ENCODE results near the gene MYO1H.
"Not testable (repeated sequence)": the region's sequence is repeated elsewhere in the genome, so short reads cannot be mapped to it uniquely, and the experiment has no call there.

MYO1H gene

DNA sequence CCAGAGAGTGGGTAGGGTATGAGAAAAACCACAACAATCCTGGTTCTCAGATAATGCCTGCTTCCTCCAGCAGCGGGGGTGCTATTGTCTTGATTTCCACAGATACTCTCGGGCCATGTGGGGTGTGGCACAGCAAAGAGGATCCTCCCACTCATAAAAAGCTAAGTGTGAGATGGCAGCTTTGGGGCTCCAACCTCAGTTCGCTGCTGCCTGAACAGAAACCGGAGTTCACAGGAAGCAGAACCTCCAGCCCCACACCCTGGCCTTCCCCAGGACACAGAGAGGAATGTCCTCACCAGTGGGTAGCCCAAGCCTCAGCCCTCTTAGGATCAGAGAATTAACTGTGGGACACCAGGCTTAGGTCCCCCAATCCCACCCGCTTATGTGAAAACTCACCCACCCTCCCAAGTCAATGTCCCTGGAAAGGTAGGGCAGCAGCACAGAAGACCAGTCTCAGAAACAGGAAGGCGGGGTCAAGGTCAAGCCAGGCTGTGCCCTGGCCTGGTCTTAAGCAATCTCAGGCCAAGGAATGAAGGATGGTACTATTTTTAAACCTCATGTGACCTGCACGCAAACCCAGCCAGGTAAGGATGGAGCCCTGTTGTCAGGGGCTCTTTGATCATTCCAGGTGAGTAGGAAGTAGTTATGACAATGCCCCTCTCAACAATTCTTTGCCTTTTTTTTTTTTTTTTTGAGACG, 120.4 kb downstream of the MYO1H start:
- no peak for DNase-seq (ENCODE audit: extremely low read depth, insufficient read length)
- Histone ChIP-seq H3K36me3 (ENCODE audit: control insufficient read depth, insufficient read depth, low read length) (peaks cover 20% of the 10 kb centered on the region), H3K27me3 (replicated peaks; ENCODE audit: control insufficient read depth, insufficient read depth, low read length) (no peaks in the 10 kb centered on the region), H3K4me3 (replicated peaks; ENCODE audit: low read depth, low read length) (no peak overlapping the region)
- TF ChIP-seq, protein P1, sequence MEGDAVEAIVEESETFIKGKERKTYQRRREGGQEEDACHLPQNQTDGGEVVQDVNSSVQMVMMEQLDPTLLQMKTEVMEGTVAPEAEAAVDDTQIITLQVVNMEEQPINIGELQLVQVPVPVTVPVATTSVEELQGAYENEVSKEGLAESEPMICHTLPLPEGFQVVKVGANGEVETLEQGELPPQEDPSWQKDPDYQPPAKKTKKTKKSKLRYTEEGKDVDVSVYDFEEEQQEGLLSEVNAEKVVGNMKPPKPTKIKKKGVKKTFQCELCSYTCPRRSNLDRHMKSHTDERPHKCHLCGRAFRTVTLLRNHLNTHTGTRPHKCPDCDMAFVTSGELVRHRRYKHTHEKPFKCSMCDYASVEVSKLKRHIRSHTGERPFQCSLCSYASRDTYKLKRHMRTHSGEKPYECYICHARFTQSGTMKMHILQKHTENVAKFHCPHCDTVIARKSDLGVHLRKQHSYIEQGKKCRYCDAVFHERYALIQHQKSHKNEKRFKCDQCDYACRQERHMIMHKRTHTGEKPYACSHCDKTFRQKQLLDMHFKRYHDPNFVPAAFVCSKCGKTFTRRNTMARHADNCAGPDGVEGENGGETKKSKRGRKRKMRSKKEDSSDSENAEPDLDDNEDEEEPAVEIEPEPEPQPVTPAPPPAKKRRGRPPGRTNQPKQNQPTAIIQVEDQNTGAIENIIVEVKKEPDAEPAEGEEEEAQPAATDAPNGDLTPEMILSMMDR (IDR thresholded peaks at IDR 0.05; ENCODE audit: insufficient read depth, low read length, poor library complexity, severe bottlenecking): no peak

DNA sequence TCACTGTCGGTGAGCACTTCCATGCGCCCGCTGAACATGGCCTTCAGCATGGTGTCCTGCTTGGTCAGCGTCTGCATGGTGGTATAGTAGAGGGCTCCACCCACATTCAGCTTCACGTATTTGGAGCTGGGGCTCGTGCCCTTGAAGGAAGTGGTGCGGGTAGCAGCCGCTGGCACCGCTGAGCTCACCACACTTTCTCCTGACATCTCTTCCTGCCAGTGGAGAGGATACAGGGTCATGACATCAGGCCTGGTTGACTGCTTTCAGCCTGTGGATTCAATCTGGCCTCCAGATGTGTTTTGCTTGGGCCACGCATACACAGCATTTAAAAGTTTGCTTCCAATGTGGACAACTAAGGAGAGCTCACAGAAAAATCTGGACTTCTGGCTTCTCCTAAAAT, 121.8 kb downstream of the MYO1H start:
- no peaks in the 10 kb centered on the region for H3K27me3 ChIP-seq (replicated peaks; ENCODE audit: control insufficient read depth, insufficient read depth, low read length)
- no peak for DNase-seq (ENCODE audit: extremely low read depth, insufficient read length)
- H3K36me3 ChIP-seq (ENCODE audit: control insufficient read depth, insufficient read depth, low read length): peaks cover 18% of the 10 kb centered on the region

DNA sequence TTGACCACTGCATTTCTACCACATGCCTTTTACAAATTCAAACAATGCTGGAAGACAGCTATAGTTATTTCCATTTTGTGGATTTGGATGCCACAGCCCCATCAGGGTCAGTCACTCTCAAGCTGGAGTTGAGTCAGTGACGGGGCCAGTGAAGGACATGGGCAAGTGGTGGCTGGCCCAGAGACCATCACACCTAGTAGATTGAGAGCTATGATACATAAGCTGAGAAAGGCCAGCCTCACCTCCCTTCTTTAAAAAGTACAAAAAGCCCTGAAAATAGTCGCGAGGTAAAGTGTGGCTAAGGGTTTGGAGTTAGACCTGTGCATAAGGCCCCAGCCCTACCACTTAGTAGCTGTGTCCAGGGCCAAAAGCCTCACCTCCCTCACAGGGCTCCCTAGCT, 125.3 kb downstream of the MYO1H start:
- DNase-seq (ENCODE audit: extremely low read depth, insufficient read length): no peak
- Histone ChIP-seq H3K4me3 (replicated peaks; ENCODE audit: low read depth, low read length) (no peak overlapping the region), H3K36me3 (ENCODE audit: control insufficient read depth, insufficient read depth, low read length) (peaks cover 5% of the 10 kb centered on the region), H3K27me3 (replicated peaks; ENCODE audit: control insufficient read depth, insufficient read depth, low read length) (no peaks in the 10 kb centered on the region)
- TF ChIP-seq, protein P1 (IDR thresholded peaks at IDR 0.05; ENCODE audit: insufficient read depth, low read length, poor library complexity, severe bottlenecking): no peak

More for the DNA sequence above, 121.8 kb downstream of the MYO1H start:
- TF ChIP-seq, protein P1 (IDR thresholded peaks at IDR 0.05; ENCODE audit: insufficient read depth, low read length, poor library complexity, severe bottlenecking): no peak
- H3K4me3 ChIP-seq (replicated peaks; ENCODE audit: low read depth, low read length): no peak overlapping the region

DNA sequence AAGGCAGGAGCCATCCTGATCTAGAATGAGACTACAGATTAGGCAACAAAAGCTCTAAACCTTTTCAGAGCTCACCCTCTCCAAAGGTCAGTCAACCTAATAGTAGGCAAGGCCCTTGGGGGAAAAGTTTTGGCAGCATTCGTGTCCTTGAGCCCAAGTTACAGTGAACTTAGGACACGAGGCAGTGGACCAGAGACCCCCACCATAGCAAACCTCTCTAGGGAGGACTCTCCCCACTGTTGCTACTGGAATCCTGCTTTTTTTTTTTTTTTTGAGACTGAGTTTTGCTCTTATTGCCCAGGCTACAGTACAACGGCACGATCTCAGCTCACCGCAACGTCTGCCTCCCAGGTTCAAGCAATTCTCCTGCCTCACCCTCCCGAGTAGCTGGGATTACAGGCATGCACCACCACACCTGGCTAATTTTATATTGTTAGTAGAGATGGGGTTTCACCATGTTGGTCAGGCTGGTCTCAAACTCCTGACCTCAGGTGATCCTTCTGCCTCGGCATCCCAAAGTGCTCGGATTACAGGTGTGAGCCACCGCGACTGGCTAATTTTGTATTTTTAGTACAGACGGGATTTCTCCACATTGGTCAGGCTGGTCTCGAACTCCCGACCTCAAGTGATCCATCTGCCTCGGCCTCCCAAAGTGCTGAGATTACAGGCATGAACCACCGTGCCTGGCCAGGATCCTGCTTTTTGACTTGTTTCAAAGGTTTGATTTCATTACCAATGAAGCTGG, 126.0 kb downstream of the MYO1H start:
- DNase-seq (ENCODE audit: extremely low read depth, insufficient read length); H3K4me3 ChIP-seq (replicated peaks; ENCODE audit: low read depth, low read length); H3K27me3 ChIP-seq (replicated peaks; ENCODE audit: control insufficient read depth, insufficient read depth, low read length); H3K36me3 ChIP-seq (ENCODE audit: control insufficient read depth, insufficient read depth, low read length): not testable (repeated sequence)

DNA sequence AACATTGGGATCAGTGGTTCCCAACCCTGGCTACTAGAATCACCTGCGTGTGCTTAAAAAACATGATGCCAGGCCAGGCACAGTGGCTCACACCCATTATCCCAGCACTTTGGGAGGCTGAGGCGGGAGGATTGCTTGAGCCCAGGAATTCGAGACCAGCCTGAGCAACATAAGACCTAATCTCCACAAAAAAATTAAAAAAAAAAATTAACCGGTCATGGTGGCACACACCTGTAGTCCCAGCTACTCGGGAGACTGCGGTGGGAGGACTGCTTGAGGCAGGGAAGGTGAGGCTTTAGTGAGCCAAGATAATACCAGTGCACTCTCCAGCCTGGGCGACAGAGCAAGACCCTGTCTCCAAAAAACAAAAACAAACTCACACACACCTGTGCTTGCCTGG, 127.4 kb downstream of the MYO1H start:
- TF ChIP-seq, protein P1 (IDR thresholded peaks at IDR 0.05; ENCODE audit: insufficient read depth, low read length, poor library complexity, severe bottlenecking): no peak
- Histone ChIP-seq H3K36me3 (ENCODE audit: control insufficient read depth, insufficient read depth, low read length) (no peaks in the 10 kb centered on the region), H3K27me3 (replicated peaks; ENCODE audit: control insufficient read depth, insufficient read depth, low read length) (no peaks in the 10 kb centered on the region)

DNA sequence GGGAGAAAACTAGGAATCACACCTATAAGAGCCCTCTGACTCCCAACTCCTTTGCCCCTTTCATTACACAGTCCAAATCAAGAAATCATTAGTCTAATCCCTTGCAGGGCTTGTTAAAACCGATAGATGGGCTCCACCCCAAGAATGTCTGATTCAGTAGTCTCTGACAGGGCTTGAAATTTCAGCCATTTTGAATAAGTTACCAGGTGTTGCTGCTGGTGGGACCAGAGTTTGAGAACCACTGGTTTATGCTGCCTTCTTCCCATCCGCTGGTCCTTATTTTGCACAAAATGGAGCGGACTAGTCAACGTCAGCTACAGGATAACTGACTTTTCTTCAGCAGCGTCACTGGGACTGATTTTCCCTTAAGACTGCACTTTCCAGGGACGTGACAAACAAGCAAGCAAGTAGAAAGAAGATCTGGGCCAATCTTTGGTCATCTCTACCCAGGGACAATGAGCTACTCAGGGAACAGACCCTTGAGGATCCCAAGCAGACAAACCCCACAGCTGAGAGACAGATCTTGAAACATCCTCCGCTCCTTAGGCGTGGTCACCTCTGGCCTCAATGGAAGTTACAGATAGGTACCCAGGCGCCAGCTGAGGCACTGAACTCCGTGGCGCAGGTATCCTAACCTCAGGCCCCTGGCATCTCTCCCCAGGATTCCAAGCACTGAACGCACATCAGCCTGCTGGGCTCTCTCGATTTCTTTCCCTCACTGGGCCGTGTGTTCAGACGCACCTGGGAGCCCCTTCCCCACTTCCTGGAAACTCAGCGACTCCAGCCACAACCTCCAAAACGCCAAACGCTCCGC, 128.5 kb downstream of the MYO1H start:
- Histone ChIP-seq H3K27me3 (replicated peaks; ENCODE audit: control insufficient read depth, insufficient read depth, low read length) (no peaks in the 10 kb centered on the region), H3K36me3 (ENCODE audit: control insufficient read depth, insufficient read depth, low read length) (no peaks in the 10 kb centered on the region), H3K4me3 (replicated peaks; ENCODE audit: low read depth, low read length) (peak overlapping the region; percentile 96)
- TF ChIP-seq, protein P1 (IDR thresholded peaks at IDR 0.05; ENCODE audit: insufficient read depth, low read length, poor library complexity, severe bottlenecking): no peak
- no peak for DNase-seq (ENCODE audit: extremely low read depth, insufficient read length)

More for the DNA sequence above, 127.4 kb downstream of the MYO1H start:
- DNase-seq (ENCODE audit: extremely low read depth, insufficient read length): no peak
- no peak overlapping the region for H3K4me3 ChIP-seq (replicated peaks; ENCODE audit: low read depth, low read length)

Measured in GM06990 (cell line).